ENCODE results near the gene SYNE1.
"Not testable (repeated sequence)": the region's sequence is repeated elsewhere in the genome, so short reads cannot be mapped to it uniquely, and the experiment has no call there.

The SYNE1 gene, protein sequence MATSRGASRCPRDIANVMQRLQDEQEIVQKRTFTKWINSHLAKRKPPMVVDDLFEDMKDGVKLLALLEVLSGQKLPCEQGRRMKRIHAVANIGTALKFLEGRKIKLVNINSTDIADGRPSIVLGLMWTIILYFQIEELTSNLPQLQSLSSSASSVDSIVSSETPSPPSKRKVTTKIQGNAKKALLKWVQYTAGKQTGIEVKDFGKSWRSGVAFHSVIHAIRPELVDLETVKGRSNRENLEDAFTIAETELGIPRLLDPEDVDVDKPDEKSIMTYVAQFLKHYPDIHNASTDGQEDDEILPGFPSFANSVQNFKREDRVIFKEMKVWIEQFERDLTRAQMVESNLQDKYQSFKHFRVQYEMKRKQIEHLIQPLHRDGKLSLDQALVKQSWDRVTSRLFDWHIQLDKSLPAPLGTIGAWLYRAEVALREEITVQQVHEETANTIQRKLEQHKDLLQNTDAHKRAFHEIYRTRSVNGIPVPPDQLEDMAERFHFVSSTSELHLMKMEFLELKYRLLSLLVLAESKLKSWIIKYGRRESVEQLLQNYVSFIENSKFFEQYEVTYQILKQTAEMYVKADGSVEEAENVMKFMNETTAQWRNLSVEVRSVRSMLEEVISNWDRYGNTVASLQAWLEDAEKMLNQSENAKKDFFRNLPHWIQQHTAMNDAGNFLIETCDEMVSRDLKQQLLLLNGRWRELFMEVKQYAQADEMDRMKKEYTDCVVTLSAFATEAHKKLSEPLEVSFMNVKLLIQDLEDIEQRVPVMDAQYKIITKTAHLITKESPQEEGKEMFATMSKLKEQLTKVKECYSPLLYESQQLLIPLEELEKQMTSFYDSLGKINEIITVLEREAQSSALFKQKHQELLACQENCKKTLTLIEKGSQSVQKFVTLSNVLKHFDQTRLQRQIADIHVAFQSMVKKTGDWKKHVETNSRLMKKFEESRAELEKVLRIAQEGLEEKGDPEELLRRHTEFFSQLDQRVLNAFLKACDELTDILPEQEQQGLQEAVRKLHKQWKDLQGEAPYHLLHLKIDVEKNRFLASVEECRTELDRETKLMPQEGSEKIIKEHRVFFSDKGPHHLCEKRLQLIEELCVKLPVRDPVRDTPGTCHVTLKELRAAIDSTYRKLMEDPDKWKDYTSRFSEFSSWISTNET (N-terminal part only)

DNA sequence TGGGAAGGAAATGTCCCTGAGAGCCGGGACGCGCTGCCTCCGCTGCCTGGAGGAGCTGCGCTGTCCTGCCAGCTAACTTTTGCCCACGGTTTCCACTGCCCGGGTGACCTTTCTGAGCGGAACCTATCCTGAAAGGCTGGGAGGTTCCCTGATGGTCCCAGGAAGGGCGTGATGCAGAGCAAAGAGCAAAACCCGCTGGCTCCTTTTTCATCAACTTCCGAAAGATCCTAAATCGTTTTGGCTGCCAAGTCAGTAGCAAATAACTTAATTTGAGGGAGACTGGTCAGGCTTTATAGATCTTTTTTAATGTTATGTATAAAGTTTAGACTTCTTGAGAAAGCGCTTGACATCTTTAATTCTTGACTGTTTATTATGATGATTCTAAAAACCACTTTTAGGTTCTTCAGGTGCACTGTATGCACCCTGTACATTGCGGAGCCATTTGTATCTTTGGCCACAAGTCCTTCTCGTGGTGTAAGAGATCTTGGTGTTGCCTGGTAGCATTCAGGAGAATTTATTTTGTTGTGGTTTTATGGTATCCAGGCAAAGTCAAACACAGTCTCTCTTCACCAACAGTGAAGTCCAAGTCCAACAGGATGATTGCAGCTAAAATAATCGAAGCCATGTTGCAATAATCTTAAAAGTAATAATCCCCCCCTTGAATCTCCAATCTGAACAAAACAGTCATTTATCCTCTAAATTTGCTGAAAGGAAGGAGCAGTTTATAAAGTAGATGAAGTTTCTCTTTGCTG is at the start of gene SYNE1:
Gene SYNE1, minus strand, starts transcription at position 67 of the 752 bp plus-strand sequence. CDS start 9,031 bp downstream, outside the sequence.
- DNase-seq (ENCODE audit: low read depth in 2 of 2), result no peak

DNA sequence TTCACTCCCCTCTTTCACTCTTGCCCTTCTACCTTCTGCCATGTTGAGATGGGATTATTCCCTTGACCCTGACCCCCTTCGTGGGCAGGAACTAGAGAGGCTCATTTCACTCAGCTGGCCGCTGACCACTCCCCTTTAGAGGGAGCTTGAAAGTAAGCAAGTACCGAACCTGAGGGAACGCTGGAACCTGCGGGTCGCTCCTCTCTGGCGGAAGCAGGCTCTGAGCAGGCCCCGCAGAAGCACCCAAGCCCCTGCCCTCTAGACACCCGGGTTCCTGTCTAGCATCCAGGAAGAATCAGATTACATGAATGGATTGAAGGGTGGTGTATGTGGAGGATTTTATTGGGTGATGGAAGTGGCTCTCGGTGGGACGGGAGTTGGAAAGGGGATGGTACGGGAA is 48.7 kb upstream of the SYNE1 start:
- no peak for DNase-seq (ENCODE audit: low read depth in 2 of 2)

DNA sequence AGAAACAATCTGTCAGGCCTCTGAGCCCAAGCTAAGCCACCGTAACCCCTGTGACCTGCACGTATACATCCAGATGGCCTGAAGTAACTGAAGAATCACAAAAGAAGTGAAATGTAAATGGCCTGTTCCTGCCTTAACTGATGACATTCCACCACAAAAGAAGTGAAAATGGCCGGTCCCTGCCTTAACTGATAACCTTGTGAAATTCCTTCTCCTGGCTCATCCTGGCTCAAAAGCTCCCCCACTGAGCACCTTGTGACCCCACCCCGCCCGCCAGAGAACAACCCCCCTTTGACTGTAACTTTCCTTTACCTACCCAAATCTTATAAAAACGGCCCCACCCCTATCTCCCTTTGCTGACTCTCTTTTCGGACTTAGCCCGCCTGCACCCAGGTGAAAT is 45.8 kb upstream of the SYNE1 start:
- not testable (repeated sequence) for DNase-seq (ENCODE audit: low read depth in 2 of 2)

DNA sequence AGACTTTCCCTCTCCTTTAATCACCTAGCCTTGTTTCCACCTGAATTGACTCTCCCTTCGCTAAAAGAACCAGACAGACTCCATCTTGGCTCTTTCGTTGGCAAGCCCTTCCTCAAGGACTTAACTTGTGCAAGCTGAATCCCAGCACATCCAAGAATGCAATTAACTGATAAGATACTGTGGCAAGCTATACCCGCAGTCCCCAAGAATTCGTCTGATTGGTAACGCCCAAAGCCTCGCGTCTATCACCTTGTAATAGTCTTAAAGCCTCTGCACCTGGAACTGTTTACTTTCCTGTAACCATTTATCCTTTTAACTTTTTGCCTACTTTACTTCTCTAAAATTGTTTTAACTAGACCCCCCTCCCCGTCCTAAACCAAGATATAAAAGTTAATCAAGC is 45.0 kb upstream of the SYNE1 start:
- no peak for DNase-seq (ENCODE audit: low read depth in 2 of 2)

DNA sequence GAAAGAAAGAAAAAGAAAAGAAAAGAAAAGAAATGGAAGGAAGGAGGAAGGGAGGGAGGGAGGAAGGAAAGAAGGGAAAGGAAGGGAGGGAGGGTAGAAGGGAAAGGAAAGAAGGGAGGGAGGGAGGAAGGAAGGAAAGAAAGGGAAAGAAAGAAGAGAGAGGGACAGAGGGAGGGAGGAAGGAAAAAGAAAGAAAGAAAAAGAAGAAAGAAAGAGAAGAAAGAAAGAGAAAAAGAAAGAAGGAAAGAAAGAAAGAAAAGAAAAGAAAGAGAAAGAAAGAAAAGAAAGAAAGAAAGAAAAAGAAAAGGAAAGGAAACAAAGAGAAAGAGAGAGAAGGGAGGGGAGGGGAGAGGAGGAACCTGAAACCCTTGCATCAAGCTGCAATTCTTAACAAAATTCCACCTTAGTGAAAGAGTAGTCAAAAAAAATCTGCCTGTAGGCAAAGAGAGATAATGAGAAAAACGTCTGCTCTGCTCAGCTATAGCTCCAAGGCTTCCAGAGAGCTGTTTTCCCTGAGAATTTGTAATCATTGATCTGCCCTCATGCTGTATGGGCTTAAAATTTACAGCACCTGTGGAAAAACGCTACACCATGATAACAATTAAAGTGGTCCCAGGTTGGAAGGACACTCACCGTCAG is 43.8 kb upstream of the SYNE1 start:
- DNase-seq (ENCODE audit: low read depth in 2 of 2), result no peak

DNA sequence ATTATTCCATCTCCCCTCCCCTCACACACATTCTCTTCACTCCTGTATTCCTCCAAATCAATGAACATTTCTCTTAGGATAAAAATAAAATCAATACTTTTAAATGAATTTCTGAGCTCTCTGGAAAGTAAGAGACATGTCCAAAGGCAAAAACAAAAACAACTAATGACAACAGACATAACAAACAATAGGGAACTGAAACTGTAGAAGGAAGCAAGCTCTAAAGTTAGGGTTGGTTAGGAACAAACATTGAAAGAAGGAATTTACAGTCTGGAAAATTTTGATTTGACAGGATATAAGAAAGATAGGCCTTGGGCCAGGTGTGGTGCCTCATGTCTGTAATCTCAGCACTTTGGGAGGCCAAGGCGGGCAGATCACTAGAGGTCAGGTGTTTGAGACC is 43.0 kb upstream of the SYNE1 start:
- DNase-seq (ENCODE audit: low read depth in 2 of 2), result no peak

DNA sequence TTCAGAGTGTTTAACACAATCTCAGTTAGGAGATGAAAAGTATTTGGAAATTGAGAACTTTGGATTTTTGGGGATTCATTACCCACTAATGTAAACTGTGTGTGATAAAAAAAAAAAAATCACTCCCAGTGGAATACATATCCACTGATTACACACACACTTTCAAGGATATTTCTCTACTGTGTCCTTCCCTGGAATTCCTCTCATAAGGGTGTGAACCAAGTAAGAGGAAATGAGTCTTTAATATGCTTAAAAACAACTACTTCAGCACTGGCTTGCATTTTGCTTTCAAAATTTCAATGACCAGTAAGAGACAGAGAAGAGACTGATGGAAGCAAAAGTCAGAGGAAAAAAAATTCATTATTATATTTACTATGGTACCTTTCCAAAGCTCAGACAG is 36.1 kb upstream of the SYNE1 start:
- DNase-seq (ENCODE audit: low read depth in 2 of 2), result no peak

DNA sequence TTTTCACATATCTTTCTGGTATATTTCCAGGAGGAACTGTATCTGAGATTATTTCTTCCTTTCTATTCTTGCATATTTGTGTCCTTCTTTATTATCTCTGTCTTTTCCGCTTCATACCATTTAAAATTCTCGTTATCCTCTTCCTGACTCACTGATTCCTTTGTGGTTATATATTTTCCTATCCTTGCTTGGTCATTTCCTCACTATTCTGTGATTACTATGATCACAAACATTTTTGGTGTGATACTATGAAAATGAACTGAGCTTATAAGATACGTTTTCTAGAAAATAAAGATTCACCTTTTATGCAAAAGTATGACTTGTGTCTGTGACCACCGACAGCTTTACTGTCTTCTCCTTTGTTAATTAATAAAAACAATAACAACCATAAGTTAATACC is 34.0 kb upstream of the SYNE1 start:
- no peak for DNase-seq (ENCODE audit: low read depth in 2 of 2)

DNA sequence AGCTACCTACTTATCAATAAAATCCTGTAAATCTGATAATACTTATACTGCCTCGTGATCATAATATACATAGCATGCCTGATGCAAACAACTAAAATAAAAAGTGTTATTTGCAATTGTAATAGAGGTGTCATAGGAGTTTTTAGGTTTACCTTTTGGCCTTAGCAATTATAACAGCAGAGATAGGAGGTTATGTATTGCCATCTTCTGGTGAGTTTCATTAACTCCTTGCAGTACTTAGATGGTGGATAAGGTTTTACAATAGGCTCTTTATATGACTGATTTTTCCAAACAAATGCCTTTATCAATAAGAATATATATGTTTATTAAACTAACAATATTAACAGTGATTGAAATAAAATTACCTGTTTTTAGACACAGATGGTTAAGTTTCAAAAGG is 32.7 kb upstream of the SYNE1 start:
- no peak for DNase-seq (ENCODE audit: low read depth in 2 of 2)

DNA sequence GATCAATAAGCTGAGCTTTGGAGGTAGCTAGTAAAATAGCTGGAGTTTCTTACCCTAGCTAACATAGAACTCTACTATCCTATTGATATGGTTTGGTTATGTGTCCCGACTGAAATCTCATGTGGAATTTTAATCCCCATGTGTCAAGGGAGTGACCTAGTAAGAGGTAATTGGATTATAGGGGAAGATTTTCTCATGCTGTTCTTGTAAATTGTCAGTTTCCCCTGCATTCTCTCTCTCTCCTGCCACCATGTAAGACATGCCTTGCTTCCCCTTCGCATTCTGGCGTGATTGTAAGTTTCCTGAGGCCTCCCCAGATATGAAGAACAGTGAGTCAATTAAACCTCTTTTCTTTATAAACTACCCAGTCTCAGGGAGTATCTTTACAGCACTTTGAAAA is 24.6 kb upstream of the SYNE1 start:
- no peak for DNase-seq (ENCODE audit: low read depth in 2 of 2)

DNA sequence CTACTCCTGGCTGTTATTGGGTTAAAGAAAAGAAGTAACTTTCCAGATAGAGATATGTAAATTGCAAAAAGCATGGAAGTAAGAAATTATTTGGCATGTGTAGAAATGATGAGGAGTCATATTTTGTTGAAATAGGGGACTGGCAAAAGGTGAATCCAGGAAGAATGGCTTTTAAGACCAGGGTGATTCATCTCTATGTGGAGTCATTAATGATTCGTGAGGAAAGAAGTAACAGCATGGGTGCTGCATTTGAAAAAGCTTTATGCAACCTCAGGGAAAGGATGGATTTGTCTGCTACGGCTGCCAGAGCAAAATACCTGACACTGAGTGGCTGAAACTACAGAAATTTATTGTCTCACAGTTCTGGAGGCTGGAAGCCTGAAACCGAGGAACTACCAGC is 14.8 kb upstream of the SYNE1 start:
- no peak for DNase-seq (ENCODE audit: low read depth in 2 of 2)

DNA sequence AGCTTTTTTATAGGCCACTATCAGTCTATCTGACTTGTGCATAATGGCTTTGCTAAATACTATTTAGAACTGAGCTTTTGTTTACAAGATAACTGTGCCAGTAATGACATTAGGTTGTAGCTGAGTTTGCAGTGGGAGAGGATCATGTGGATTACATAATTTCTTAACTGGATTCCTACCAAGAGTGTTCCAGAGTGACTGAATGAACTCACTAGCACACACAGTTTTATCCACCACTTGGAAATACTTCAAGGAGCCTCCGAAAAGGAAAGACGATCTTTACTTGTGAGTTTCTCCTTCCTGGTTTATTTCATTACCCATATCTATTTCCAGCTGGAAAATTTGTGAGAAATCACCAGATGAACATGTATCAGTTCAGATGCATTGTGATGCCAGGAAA is 10.9 kb upstream of the SYNE1 start:
- no peak for DNase-seq (ENCODE audit: low read depth in 2 of 2)

DNA sequence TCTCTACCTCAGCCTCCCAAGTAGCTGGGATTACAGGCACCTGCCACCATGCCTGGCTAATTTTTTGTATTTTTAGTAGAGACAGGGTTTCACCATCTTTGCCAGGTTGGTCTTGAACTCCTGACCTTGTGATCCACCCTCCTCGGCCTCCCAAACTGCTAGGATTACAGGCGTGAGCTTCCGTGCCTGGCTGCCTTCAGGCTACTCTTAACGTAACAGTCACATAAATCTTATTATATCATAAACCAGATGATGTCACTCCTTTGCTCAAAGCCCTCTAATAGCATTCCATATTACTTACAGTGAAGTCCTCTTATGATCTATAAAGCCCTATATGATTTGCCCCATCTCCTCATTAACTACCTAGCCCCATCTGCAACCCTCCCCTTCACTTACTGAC is 9.6 kb upstream of the SYNE1 start:
- not testable (repeated sequence) for DNase-seq (ENCODE audit: low read depth in 2 of 2)

DNA sequence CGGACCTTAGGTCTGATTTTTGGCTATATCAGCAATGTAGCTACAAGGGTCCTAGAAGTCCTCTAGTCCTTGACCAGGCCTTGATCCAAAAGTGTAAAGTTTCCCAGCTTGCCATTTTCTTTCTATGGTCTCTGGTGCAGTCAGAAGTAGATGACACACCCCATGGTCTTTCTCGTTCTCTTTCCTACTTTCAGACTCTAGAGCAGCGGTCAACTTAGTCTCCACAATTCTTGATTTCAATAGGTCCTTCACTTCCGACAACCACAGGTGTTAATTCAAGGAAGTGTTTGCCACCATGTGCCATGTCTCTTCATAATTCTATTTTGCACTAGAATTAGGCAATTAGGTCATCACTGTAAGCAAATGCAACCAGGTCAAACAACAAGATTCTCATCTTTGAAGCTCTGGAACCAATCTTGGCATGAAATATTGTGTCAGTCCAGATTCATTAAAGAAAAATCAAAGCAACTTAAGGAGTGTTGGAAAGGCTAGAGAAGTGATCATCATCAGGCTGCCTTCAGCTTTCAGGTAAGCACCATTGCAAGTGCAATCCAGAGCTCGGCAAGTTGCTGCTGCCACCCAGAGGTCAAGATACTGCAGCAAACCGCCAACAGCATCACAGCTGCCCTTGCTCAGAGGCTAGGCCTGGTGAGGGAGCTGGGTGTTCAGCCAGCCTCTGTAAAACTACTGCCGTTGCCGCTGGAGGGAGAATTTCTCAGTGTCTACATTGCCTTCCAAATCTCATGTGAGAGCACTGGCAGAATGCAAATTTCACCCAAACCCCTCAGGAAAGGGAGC is 5.6 kb upstream of the SYNE1 start:
- DNase-seq (ENCODE audit: low read depth in 2 of 2), result peak in 1 of 2 donors; percentile 9

DNA sequence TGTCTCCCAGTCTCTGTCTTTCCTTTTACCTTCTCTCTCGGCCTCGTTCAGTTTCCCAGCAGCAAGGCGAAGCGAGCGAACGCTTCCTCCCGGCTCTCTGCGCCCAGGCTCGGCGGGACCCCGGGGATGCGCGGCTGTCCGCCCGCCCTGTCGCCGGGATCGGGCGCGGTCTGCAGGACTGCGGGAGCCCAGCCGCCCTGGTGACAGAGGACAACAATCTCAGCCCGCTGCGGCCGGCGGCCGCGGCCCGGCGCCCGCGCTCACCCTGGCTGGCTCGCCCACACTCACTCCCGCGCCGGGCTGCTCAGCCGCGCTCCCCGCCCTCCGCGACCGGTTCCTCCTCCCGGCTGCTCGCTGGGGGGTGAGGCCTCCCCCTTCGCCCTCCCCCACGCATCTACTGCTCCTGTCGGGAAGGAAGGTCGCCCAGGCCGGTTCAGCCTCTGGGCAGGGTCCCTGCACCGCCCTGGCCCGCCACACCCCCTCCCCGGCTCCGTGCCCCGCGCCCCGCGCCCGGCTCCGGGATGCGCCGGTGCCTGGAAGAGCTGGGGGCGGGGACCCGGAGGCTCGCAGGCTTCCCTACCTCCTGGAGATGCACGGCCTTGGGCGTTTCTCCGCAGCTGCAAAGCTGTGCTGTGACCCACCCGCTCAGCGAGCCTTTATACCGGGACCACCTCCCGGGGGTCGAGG is 410 bp downstream of the SYNE1 start:
- no peak for DNase-seq (ENCODE audit: low read depth in 2 of 2)

DNA sequence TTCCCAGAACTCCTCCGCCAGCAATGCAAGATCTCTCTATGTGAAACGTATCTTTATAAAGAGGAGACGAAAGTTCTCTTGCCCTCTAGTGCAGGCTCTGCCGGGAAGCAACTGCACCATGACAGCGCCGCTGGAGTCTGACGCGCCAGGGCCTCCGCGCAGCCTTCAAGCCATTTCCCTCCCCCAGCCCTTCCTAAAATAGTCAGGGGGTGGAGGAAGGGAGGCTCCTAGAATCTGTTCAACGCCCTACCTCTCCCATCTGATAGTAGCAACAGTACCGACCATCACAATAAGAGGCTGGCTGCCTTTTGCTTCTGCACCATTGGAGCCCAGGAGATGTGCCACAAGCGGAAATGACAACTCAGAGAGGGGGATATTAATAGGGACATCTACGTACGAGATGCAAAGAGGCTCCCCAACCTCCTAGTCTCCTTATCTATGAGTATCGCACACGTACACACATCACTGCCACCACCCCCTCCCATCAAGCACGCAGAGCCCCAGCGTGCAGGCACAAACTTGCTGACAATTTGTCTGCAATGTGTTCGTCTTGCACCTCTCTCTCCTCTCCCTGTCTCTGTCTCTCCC is 1.0 kb downstream of the SYNE1 start:
- no peak for DNase-seq (ENCODE audit: low read depth in 2 of 2)

DNA sequence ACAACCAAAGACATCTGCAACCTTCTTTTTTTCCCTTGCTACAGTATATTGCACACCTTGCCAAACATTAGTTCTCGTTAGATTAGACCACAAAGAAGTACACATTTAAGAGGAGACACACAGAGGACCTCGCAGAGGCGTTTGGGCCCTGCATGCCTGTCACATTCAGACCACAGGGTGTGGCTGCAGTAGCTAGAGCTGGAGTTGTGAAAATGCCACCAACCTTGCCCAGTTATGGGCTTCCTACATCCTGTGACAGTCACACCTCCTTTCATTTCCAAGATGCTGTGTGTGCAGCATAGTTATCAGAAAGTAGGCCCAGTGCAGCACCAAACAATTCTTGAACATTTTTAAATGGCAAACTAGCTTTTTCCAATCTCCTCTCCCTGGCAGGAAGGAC is 2.4 kb downstream of the SYNE1 start:
- no peak for DNase-seq (ENCODE audit: low read depth in 2 of 2)

DNA sequence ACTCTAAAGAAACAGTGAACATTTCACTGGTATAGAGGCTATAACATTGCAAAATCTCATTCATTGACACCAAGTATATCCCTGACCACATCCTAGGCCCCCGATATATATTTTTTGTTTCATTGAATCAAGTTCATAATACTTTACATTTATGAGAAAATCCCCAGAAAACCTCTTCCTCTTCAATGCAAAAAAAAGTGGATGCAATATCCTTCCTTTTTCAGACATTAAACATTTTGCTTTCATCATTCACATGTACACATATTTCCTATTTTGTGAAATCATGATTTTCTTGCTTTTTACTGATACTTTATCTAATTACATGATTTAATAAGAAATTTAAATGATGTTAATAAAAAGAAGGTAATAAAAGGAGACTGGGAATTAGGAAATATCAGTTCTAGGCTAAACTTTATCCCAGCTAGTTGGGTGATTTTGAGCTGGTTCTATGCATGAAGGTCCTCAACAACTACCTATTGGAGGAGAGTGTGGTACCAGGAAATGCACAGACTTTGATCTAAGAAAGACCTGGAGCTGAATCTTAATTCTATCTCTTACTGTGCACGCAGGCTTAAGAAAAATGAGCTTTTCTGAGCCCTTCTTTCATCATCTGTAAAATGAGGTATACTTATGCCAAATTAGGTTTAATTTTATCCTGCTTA is 4.9 kb downstream of the SYNE1 start:
- DNase-seq (ENCODE audit: low read depth in 2 of 2), result no peak

DNA sequence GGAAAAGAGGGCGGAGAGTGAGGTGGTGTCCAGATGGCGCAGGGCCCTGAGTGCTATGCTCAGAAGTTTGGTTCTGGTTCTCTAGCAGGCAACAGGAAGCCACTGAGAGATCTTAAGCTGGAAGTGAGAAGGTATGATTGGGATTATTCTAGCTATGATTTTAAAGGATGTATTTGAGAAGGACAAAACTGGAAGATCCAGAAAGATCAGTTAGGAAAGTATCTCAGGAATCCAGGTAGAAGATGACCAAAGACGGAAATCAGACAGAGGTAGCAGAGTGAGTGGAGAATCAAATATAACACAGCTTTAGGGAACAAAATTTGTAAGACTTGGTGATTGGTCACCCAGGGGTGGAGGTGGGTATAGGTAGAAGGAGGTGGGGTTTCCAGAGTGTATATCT is 5.8 kb downstream of the SYNE1 start:
- no peak for DNase-seq (ENCODE audit: low read depth in 2 of 2)

Measured in stimulated activated CD4-positive, alpha-beta T cell treated with anti-CD3 and anti-CD28 coated beads, Interleukin-4, amount 100 ng/mL, for 48 hours (primary cell).